BE2C (cell line): Measurements from ENCODE around the gene BAD.
A peak's percentile ranks its signal among the peaks of the same experiment; 100 is the strongest.

Source experiments
- DNase-seq: peaks from one replicate; pipeline ENCODE4 v3.0.0-alpha.2; 2020
- H3K27me3 ChIP-seq: fragments of 250-450 bp; sonication (Bioruptor Pico); 2 replicates; pipeline ENCODE4 v1.5.1; 2020; ENCODE audit warnings: mild to moderate bottlenecking
- H3K36me3 ChIP-seq: fragments of 250-450 bp; sonication (Bioruptor Pico); 2 replicates; pipeline ENCODE4 v1.5.1; 2020; ENCODE audit warnings: mild to moderate bottlenecking
- H3K4me1 ChIP-seq: fragments of 250-450 bp; sonication (Bioruptor Pico); 2 replicates; pipeline ENCODE4 v1.5.1; 2020
- H3K4me3 ChIP-seq: 2 replicates; pipeline ENCODE4 v1.5.1; 2011; ENCODE audit warnings: low read depth, low read length
- H3K9me3 ChIP-seq: fragments of 250-450 bp; sonication (Bioruptor Pico); 2 replicates; pipeline ENCODE4 v1.5.1; 2020
- TF ChIP-seq, protein P1 (sequence below): IDR thresholded peaks from 2 replicates; pipeline ENCODE4 v1.5.1; 2012; ENCODE audit warnings: mild to moderate bottlenecking, low read depth, low read length

Gene BAD

DNA sequence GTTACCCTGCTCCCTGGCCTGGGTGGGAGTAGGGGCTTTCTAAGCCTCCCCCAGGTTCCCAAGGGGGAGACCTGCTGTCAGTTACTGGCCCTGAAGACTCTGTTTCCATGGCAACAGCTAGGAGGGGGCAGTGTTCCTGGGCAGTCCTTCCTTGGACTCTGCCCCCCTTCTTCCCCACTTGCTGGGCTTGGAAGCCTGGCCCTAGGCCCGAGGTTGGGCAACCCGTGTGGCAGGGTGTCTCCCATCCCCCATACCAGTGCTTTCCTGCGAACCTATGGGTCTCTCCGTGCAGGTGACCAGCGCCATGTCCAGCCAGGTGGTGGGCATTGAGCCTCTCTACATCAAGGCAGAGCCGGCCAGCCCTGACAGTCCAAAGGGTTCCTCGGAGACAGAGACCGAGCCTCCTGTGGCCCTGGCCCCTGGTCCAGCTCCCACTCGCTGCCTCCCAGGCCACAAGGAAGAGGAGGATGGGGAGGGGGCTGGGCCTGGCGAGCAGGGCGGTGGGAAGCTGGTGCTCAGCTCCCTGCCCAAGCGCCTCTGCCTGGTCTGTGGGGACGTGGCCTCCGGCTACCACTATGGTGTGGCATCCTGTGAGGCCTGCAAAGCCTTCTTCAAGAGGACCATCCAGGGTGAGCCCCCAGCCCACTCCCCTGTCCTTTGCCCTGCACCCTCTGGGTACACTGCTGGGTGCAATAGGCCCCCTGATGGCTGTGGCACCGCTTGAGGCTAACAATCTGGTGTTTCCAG, 22.6 kb upstream of the BAD start:
- no peaks in the 10 kb centered on the region for H3K36me3 ChIP-seq
- TF ChIP-seq, protein P1, sequence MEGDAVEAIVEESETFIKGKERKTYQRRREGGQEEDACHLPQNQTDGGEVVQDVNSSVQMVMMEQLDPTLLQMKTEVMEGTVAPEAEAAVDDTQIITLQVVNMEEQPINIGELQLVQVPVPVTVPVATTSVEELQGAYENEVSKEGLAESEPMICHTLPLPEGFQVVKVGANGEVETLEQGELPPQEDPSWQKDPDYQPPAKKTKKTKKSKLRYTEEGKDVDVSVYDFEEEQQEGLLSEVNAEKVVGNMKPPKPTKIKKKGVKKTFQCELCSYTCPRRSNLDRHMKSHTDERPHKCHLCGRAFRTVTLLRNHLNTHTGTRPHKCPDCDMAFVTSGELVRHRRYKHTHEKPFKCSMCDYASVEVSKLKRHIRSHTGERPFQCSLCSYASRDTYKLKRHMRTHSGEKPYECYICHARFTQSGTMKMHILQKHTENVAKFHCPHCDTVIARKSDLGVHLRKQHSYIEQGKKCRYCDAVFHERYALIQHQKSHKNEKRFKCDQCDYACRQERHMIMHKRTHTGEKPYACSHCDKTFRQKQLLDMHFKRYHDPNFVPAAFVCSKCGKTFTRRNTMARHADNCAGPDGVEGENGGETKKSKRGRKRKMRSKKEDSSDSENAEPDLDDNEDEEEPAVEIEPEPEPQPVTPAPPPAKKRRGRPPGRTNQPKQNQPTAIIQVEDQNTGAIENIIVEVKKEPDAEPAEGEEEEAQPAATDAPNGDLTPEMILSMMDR = no peak
- no peaks in the 10 kb centered on the region for H3K9me3 ChIP-seq
- H3K27me3 ChIP-seq = no peaks in the 10 kb centered on the region
- DNase-seq = no peak
- H3K4me1 ChIP-seq = no peaks in the 10 kb centered on the region
- H3K4me3 ChIP-seq = peak overlapping the region; percentile 69

DNA sequence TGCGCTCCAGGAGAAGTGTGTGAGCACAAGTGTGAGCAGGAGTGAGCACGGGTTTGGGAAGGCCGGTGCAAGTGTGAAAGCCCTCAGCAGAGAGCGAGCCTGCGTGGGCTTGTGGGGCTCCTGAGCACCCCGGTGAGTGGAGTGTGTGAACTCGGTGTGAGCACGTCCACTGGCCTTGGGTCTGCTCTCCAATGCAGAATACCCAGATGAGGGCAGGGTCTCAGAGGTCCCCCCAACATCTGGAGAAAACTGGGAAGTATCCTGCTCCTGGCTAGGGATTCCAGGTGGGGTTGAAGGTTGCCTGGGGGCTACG, 22.1 kb upstream of the BAD start:
- no peaks in the 10 kb centered on the region for H3K36me3 ChIP-seq
- H3K4me3 ChIP-seq = peak overlapping the region; percentile 69
- DNase-seq = no peak
- H3K9me3 ChIP-seq = no peaks in the 10 kb centered on the region
- no peaks in the 10 kb centered on the region for H3K27me3 ChIP-seq
- no peaks in the 10 kb centered on the region for H3K4me1 ChIP-seq
- TF ChIP-seq, protein P1 = no peak

DNA sequence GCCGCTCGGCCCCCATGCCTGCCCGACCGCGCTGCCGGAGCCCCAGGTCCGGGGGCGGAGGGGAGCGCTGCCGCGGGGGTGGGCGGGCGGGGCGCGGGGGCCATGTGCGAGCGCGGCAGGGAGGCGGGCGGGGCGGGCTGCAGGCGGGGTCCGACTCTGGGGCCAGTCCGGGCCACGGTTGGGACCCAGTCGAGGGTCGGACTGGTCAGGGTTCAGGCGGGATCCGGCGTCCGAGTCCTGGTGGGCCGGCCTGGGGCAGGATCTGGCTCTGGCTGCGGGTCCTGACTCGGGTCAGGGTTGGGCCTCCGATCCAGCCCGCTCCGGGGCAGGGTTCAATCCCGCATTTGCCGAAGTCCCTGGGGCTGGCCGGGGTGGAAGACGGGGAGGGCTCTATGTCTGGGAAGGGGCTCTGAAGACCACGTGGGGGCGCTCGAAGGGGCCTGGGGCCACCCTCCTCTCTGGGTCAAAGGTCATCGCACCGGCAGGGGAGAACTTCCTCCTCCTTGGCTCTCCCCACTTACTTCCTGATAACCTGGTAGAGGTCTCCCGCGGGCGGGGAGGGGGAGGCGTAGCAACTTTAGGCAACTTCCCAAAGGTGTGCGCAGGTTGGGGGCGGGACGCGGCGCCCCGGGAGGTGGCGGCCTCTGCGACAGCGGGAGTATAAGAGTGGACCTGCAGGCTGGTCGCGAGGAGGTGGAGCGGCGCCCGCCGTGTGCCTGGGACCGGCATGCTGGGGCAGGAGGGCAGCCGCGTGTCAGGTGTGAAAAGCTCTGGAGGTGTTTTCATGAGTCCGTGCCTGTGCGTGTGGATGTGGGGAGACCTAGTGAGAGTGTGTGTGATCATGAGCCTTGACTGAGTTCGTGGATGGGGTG, 21.5 kb upstream of the BAD start:
- Histone ChIP-seq H3K4me3 (peak overlapping the region; percentile 69), H3K4me1 (no peaks in the 10 kb centered on the region), H3K9me3 (no peaks in the 10 kb centered on the region), H3K36me3 (no peaks in the 10 kb centered on the region), H3K27me3 (peaks cover under 1% of the 10 kb centered on the region; the same call in 1 of the 2 replicates)
- DNase-seq = peak; percentile 52
- TF ChIP-seq, protein P1 = 0 out of 2 replicates have a peak, but pooled peaks have one; percentile 13

DNA sequence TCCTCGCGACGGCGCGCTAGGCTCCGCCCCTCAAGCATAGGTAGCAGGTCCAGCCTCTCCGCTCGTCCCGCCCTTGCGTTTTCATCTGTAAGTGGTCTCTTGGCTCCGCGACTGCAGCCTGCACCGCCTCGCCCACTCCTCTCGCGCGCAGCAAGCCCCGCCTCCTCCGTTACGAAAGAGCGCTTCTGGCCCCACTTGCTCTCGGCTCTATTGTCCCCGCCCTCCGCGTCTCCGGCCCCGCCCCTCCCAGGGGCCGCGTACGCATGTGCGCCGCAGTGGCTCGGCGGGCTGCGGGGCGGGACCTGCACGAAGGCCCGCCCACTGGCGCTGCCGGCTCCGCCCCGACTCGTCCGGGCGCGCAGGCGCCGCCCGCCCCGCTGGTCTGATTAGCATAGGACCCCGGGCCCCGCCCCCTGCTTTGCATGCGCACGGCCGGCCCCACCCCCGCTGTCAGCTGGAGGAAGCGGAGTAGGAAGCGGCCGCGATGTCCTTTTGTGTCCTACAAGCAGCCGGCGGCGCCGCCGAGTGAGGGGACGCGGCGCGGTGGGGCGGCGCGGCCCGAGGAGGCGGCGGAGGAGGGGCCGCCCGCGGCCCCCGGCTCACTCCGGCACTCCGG, 20.7 kb upstream of the BAD start, which contains the start of gene ESRRA:
TSS of gene ESRRA (plus strand) at position 450 of the 616 bp plus-strand sequence. CDS start 1,656 bp downstream, outside the sequence.
- H3K4me1 ChIP-seq = no peaks in the 10 kb centered on the region
- no peaks in the 10 kb centered on the region for H3K36me3 ChIP-seq
- peaks cover 8% of the 10 kb centered on the region for H3K27me3 ChIP-seq
- TF ChIP-seq, protein P1 = no peak
- H3K4me3 ChIP-seq = peak within 1 kb of the TSS; percentile 69
- DNase-seq = peak; percentile 98
- H3K9me3 ChIP-seq = no peaks in the 10 kb centered on the region

DNA sequence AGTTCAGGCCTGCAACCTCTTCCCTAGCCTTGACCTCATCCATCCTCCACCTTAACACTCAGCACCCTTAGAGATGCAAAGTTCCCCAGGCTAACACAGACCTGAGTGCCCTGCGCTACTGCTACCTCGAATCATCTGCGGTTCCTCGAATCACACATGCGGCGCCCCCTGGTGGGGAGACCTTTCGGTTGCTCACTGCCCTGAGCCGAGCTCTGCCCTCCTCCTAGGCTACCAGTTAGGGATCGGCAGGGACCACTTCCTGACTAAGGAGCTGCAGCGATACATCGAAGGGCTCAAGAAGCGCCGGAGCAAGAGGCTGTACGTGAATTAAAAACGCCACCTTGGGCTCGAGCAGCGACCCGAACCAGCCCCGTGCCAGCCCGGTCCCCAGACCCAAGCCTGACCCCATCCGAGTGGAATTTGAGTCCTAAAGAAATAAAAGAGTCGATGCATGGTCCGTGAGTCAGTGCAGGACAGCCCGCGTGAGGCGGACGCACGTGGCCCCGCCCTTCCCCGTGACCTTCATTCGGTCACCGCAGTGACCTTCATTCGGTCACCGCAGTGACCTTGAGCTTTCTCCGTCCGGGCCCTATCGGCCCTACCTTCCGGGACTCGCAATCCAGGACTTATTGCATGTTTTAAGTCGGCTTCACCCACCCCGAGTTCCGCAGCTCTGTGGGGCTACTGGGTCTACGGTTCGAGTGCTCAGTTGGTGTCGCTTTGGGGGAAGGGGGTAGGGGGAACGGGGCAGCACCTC, 20.0 kb upstream of the BAD start:
- peaks cover 14% of the 10 kb centered on the region for H3K27me3 ChIP-seq
- H3K4me1 ChIP-seq = no peaks in the 10 kb centered on the region
- H3K36me3 ChIP-seq = no peaks in the 10 kb centered on the region
- DNase-seq = peak; percentile 89
- TF ChIP-seq, protein P1 = peak; percentile 77
- H3K4me3 ChIP-seq = peak overlapping the region; percentile 59
- H3K9me3 ChIP-seq = no peaks in the 10 kb centered on the region
